Endothelial cell of umbilical vein (primary cell): ENCODE measurements around the gene DDX27. TPM values are rescaled to one million over a fixed set of nuclear protein-coding genes. Genes with fewer than 3 reads are reported as not detected.

Experiments used
- BruUV-seq: library from RNA; stranded (reverse); fragments of 400-500 nt; replicated peaks from 2 replicates; lab custom pipeline; 2021; lab: Mats Ljungman, UMichigan
- CTCF ChIA-PET: fragments of 300-600, 350-600 bp; sonication (Branson Sonifier 250); formaldehyde crosslinking; loops from one replicate; lab custom pipeline; 2021; ENCODE audit warnings: antibody characterized with exemption, inconsistent platforms; lab: Charles Lee
- POLR2A ChIA-PET: fragments of 300-600, 350-600 bp; sonication (Branson Sonifier 250); formaldehyde crosslinking; loops from one replicate; lab custom pipeline; 2021; ENCODE audit warnings: antibody characterized with exemption, inconsistent platforms; lab: Charles Lee
- DNase-seq: peaks from one replicate; pipeline ENCODE4 v3.0.0-alpha.2; 2011; ENCODE audit warnings: low read depth, low spot score
- FAIRE-seq: peaks from 2 replicates; lab custom pipeline; 2011; peaks lifted over from hg19 to GRCh38; lab: Jason Lieb, UNC
- H2AFZ ChIP-seq: 2 replicates; pipeline ENCODE4 v1.6.0; 2012; ENCODE audit warnings: low read depth, low read length, control low read depth, inconsistent platforms
- H3K27ac ChIP-seq: 2 replicates; pipeline ENCODE4 v1.5.1; 2011; ENCODE audit warnings: low read depth, mild to moderate bottlenecking, control low read depth, low read length, moderate library complexity; ENCODE audit not compliant: insufficient read depth
- H3K27me3 ChIP-seq, 2 experiments: 2 replicates each; pipeline versions ENCODE4 v1.6.0 to v1.6.1; 2011; ENCODE audit warnings: low read length in 2 of 2, mixed read lengths in 1 of 2; ENCODE audit not compliant: control insufficient read depth in 2 of 2, insufficient read depth in 2 of 2
- H3K36me3 ChIP-seq, 2 experiments: 2 replicates in 1 of 2; 3 replicates in 1 of 2; pipeline ENCODE4 v1.5.1; 2011; ENCODE audit warnings: low read length in 2 of 2, mild to moderate bottlenecking in 1 of 2, moderate library complexity in 1 of 2; ENCODE audit not compliant: control insufficient read depth in 2 of 2, insufficient read depth in 2 of 2; ENCODE audit errors: extremely low read depth in 1 of 2
- H3K4me1 ChIP-seq: 3 replicates; pipeline ENCODE4 v1.5.1; 2011; ENCODE audit warnings: mild to moderate bottlenecking, low read length; ENCODE audit not compliant: control insufficient read depth, insufficient read depth; ENCODE audit errors: extremely low read depth
- H3K4me2 ChIP-seq: 2 replicates; pipeline ENCODE4 v1.6.1; 2011; ENCODE audit warnings: low read length, control low read depth, mixed read lengths; ENCODE audit not compliant: insufficient read depth
- H3K4me3 ChIP-seq, 3 experiments: fragments of 200-600 bp in 1 of 3; sonication (generic), shearing (Covaris generic) in 1 of 3; replicated peaks in 1 of 3; 2 replicates each; pipeline ENCODE4 v1.5.1; 2011 to 2016; ENCODE audit warnings: control low read depth in 3 of 3, low read length in 3 of 3, mild to moderate bottlenecking in 2 of 3, inconsistent platforms in 1 of 3, low read depth in 1 of 3, moderate library complexity in 1 of 3; ENCODE audit not compliant: insufficient read depth in 1 of 3
- H3K79me2 ChIP-seq: 2 replicates; pipeline ENCODE4 v1.6.0; 2012; ENCODE audit warnings: low read length, inconsistent platforms; ENCODE audit not compliant: control insufficient read depth, insufficient read depth
- H3K9ac ChIP-seq: replicated peaks from 2 replicates; pipeline ENCODE3; 2011; ENCODE audit warnings: low read length, control low read depth; ENCODE audit not compliant: insufficient read depth; ENCODE audit errors: extremely low read depth
- H3K9me1 ChIP-seq: replicated peaks from 3 replicates; pipeline ENCODE4 v1.6.0; 2011; ENCODE audit warnings: mild to moderate bottlenecking, low read length; ENCODE audit not compliant: control insufficient read depth, insufficient read depth; ENCODE audit errors: extremely low read depth
- H3K9me3 ChIP-seq: replicated peaks from 2 replicates; pipeline ENCODE4 v1.5.1; 2012; ENCODE audit warnings: low read length, inconsistent platforms; ENCODE audit not compliant: control insufficient read depth, insufficient read depth
- H4K20me1 ChIP-seq: replicated peaks from 2 replicates; pipeline ENCODE3; 2011; ENCODE audit warnings: mild to moderate bottlenecking, low read length; ENCODE audit not compliant: control insufficient read depth, insufficient read depth; ENCODE audit errors: extremely low read depth
- CTCF ChIP-seq, 2 donors: IDR thresholded peaks; 1 replicate in 1 of 2; 2 replicates in 1 of 2; pipeline ENCODE4 v1.5.1; 2011; ENCODE audit warnings: low read length in 2 of 2, mild to moderate bottlenecking in 2 of 2, moderate library complexity in 2 of 2, control low read depth in 1 of 2, inconsistent platforms in 1 of 2, low read depth in 1 of 2; ENCODE audit not compliant: insufficient read depth in 1 of 2; ENCODE audit errors: extremely low read depth in 1 of 2
- EZH2 ChIP-seq: IDR thresholded peaks from 2 replicates; pipeline ENCODE4 v1.6.1; 2012; ENCODE audit warnings: borderline replicate concordance, low read depth, mild to moderate bottlenecking, moderate library complexity, low read length, inconsistent platforms; ENCODE audit not compliant: severe bottlenecking
- FOS ChIP-seq: IDR thresholded peaks from 2 replicates; pipeline ENCODE4 v1.6.1; 2011; ENCODE audit warnings: mild to moderate bottlenecking, low read length, moderate library complexity, borderline replicate concordance; ENCODE audit not compliant: insufficient read depth
- GATA2 ChIP-seq: IDR thresholded peaks from 2 replicates; pipeline ENCODE4 v1.7.0; 2011; ENCODE audit warnings: low read depth, mild to moderate bottlenecking, moderate library complexity, mixed read lengths, low read length; ENCODE audit not compliant: insufficient read length, insufficient read depth
- JUN ChIP-seq: IDR thresholded peaks from 2 replicates; pipeline ENCODE4 v1.6.1; 2011; ENCODE audit warnings: borderline replicate concordance, low read depth; ENCODE audit not compliant: insufficient read length, insufficient read depth
- MYC ChIP-seq: IDR thresholded peaks from one replicate; pipeline ENCODE4 v1.6.1; 2011; ENCODE audit warnings: mild to moderate bottlenecking, low read depth, low read length
- dilution Hi-C: fragments of 300-500 bp; cut with MboI; formaldehyde crosslinking; loops from one replicate; pipeline ENCODE4 v1.15.0; 2019; ENCODE audit warnings: low sequenced_read_pairs; ENCODE audit not compliant: extremely low pct_ligation_motif_present
- intact Hi-C: fragments of 100-400 bp; cut with micrococcal nuclease; formaldehyde crosslinking; loops from one replicate; pipeline ENCODE4 v1.10.0; 2022
- polyA plus RNA-seq, 4 experiments: library from polyadenylated mRNA; depleted of rRNA in 3 of 4; stranded (reverse) in 3 of 4; unstranded in 1 of 4; fragments of >200 nt; gene quantifications; 2 replicates each; pipeline versions ENCODE4 v1.2.1 to v1.2.3, GENCODE V29; 2011 to 2012; ENCODE audit warnings: missing spikeins in 1 of 4
- total RNA-seq: library from RNA; stranded (reverse); gene quantifications from 2 replicates; pipeline ENCODE4 v1.2.3, GENCODE V29; 2021

The DDX27 gene
- total and polyA plus RNA-seq, 2 donors (not counting 3 experiments of a cell fraction or from before 2014, with no cell fraction given), result 24.0 to 25.7 TPM

GRCh38 chr20:49245921-49246740 is 26.9 kb downstream of the DDX27 start:
- DNase-seq (peak; percentile 72), FAIRE-seq (peak; percentile 94)
- Histone ChIP-seq H3K36me3 (peaks cover 27 to 42% of the 10 kb centered on the region in 2 experiments), H3K4me1 (peaks cover 26% of the 10 kb centered on the region), H3K27ac (no peak overlapping the region), H2AFZ (no peak overlapping the region), H3K79me2 (no peaks in the 10 kb centered on the region), H3K4me2 (no peak overlapping the region), H4K20me1 (no peaks in the 10 kb centered on the region), H3K9me1 (no peaks in the 10 kb centered on the region), H3K4me3 (no peak overlapping the region), H3K27me3 (no peaks in the 10 kb centered on the region), H3K9me3 (no peaks in the 10 kb centered on the region), H3K9ac (no peak overlapping the region)
- no TSS peak for BruUV-seq
- peak; percentile 68 for TF ChIP-seq CTCF (IDR thresholded peaks at IDR 0.05; ENCODE audit: extremely low read depth in 1 of 2, insufficient read depth in 1 of 2, low read depth in 1 of 2, low read length in 2 of 2)
- peak; percentile 51 for TF ChIP-seq GATA2
- TF ChIP-seq JUN, result no peak
- TF ChIP-seq MYC, result no peak
- TF ChIP-seq FOS, result no peak
- no peak for TF ChIP-seq EZH2
- ChIA-PET POLR2A (interaction anchor here (0.5 to 0.9 kb wide), 2 partner anchors 8 to 9 kb away, joined by 3 to 4 read pairs; no protein-coding TSS in a partner anchor), CTCF (interaction anchor here (0.6 to 6.4 kb wide), 25 partner anchors 9 to 287 kb away, joined by 3 to 121 read pairs (median 5); partner anchors contain the start of genes DDX27 and ZNFX1)
- intact Hi-C loops (loop anchor here (1.0 kb wide), 2 partner anchors 30 to 77 kb away; no protein-coding TSS in a partner anchor), dilution Hi-C loops (no loop called here)
